AG04450 (cell line): ENCODE measurements around the gene PML. TPM values are rescaled to one million over a fixed set of nuclear protein-coding genes. Genes with fewer than 3 reads are reported as not detected.
"Not testable (repeated sequence)": the region's sequence is repeated elsewhere in the genome, so short reads cannot be mapped to it uniquely, and the experiment has no call there.

Experiments used
- CTCF ChIA-PET: fragments of 300-600, 350-600 bp; formaldehyde crosslinking; extraction: SDS; loops from one replicate; lab custom pipeline; 2022; ENCODE audit warnings: antibody characterized with exemption, inconsistent platforms; lab: Charles Lee
- POLR2A ChIA-PET: fragments of 350-600 bp; formaldehyde crosslinking; extraction: SDS; loops from one replicate; lab custom pipeline; 2021; ENCODE audit warnings: antibody characterized with exemption, inconsistent platforms; lab: Yijun Ruan, JAX
- DNase-seq: peaks from one replicate; pipeline ENCODE4 v3.0.0-alpha.2; 2011; ENCODE audit warnings: low read depth, low spot score
- H3K27ac ChIP-seq: one replicate; pipeline ENCODE4 v1.5.1; 2012; ENCODE audit warnings: low read depth, low read length, control low read depth
- H3K27me3 ChIP-seq: one replicate; pipeline ENCODE4 v1.6.0; 2012; ENCODE audit warnings: low read length; ENCODE audit not compliant: control insufficient read depth, insufficient read depth
- H3K4me3 ChIP-seq: 2 replicates; pipeline ENCODE4 v1.5.1; 2011; ENCODE audit warnings: mild to moderate bottlenecking, low read depth, low read length, control low read depth
- H3K9me3 ChIP-seq: 2 replicates; pipeline ENCODE4 v1.5.1; 2012; ENCODE audit warnings: low read length; ENCODE audit not compliant: control insufficient read depth, insufficient read depth
- polyA plus RNA-seq: library from polyadenylated mRNA; depleted of rRNA; stranded (reverse); fragments of >200 nt; gene quantifications from 2 replicates; pipeline ENCODE4 v1.2.3, GENCODE V29; 2011
- TF ChIP-seq, protein P1 (sequence below): IDR thresholded peaks from 2 replicates; pipeline ENCODE4 v1.5.1; 2011; ENCODE audit warnings: low read depth, low read length, control low read depth, inconsistent platforms

PML gene
- polyA plus RNA-seq, 1 experiment: 7.6 TPM

DNA sequence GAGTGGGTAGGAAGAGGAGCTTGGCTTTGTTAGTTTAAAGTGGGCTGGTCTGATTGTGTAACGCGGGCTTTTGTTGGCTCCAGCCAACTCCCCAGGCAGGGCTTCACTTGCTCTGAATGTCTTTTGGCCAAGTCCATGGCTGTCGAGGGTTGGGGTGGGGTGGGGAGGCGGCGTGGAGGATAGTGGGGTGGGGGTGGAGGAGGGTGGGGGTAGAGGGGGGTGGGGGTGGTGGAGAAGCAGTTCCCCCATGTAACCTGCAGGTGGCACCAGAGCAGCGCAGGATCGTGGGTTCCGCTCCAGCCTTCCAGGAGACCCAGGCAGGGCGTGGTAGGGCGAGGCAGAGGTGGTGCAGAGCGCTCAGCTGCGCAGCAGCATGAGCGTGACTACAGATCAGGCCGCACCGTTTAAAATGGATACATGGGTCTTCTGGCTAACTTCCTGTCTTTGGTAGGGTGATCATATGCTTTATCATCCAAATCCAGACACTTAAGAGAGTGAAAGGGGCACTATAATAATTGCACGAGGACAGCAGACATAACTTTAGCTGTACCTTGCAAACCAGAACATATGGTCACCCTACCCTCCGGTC, 59.5 kb downstream of the PML start:
- ChIA-PET POLR2A (no interaction called here), CTCF (interaction anchor here (0.6 to 8.2 kb wide), 26 partner anchors 9 to 871 kb away, joined by 3 to 101 read pairs (median 4); partner anchors contain the start of gene PML)
- H3K4me3 ChIP-seq: no peak overlapping the region
- no peak overlapping the region for H3K27ac ChIP-seq
- TF ChIP-seq, protein P1, sequence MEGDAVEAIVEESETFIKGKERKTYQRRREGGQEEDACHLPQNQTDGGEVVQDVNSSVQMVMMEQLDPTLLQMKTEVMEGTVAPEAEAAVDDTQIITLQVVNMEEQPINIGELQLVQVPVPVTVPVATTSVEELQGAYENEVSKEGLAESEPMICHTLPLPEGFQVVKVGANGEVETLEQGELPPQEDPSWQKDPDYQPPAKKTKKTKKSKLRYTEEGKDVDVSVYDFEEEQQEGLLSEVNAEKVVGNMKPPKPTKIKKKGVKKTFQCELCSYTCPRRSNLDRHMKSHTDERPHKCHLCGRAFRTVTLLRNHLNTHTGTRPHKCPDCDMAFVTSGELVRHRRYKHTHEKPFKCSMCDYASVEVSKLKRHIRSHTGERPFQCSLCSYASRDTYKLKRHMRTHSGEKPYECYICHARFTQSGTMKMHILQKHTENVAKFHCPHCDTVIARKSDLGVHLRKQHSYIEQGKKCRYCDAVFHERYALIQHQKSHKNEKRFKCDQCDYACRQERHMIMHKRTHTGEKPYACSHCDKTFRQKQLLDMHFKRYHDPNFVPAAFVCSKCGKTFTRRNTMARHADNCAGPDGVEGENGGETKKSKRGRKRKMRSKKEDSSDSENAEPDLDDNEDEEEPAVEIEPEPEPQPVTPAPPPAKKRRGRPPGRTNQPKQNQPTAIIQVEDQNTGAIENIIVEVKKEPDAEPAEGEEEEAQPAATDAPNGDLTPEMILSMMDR: peak; percentile 67
- H3K27me3 ChIP-seq: peaks cover 6% of the 10 kb centered on the region
- peak; percentile 20 for DNase-seq
- H3K9me3 ChIP-seq: peaks cover 2% of the 10 kb centered on the region; the same call in 1 of the 2 replicates

DNA sequence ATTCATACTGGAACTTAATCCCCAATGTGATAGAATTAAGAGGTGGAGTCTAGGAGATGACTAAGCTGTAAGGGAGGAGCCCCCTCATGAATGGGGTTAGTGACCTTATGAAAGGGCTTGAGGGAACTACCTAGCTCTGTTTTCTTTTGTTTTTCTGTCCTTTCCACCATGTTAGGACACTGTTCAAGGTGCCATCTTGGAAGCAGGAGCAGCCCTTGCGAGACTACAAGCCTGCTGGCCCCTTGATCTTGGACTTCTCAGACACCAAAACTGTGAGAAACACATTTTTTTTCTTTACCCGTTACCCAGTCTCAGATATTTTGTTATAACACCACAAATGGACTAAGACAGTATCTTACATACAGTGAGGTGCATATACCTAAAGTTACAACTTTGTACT, 61.3 kb downstream of the PML start:
- CTCF ChIA-PET: interaction anchor here (0.5 to 3.9 kb wide), 7 partner anchors 9 to 363 kb away, joined by 3 to 69 read pairs (median 4); no protein-coding TSS in a partner anchor
- TF ChIP-seq, protein P1: no peak
- Histone ChIP-seq H3K27me3 (peaks cover 15% of the 10 kb centered on the region), H3K9me3 (peaks cover 2% of the 10 kb centered on the region; the same call in 1 of the 2 replicates), H3K4me3 (no peak overlapping the region), H3K27ac (no peak overlapping the region)
- DNase-seq: no peak
- POLR2A ChIA-PET: no interaction called here

DNA sequence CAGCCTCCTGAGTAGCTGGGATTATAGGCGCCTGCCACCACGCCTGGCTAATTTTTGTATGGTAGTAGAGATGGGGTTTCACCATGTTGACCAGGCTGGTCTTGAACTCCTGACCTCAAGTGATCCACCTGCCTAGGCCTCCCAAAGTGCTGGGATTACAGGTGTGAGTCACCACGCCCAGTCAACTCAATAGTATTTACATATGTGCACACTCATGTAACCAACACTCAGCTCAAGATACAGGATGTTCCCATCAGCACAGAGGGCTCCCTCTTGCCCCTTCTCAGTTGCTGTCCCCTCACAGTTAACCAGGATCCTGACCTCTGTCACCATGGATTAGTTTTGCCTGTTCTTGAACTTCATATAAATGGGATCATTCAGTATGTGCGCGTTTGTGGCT, 61.8 kb downstream of the PML start:
- H3K4me3 ChIP-seq, POLR2A ChIA-PET, H3K9me3 ChIP-seq, DNase-seq, H3K27ac ChIP-seq: not testable (repeated sequence)
- CTCF ChIA-PET: interaction anchor here (0.9 to 3.9 kb wide), 4 partner anchors 71 to 265 kb away, joined by 3 to 69 read pairs (median 6); no protein-coding TSS in a partner anchor
- peaks cover 15% of the 10 kb centered on the region for H3K27me3 ChIP-seq

DNA sequence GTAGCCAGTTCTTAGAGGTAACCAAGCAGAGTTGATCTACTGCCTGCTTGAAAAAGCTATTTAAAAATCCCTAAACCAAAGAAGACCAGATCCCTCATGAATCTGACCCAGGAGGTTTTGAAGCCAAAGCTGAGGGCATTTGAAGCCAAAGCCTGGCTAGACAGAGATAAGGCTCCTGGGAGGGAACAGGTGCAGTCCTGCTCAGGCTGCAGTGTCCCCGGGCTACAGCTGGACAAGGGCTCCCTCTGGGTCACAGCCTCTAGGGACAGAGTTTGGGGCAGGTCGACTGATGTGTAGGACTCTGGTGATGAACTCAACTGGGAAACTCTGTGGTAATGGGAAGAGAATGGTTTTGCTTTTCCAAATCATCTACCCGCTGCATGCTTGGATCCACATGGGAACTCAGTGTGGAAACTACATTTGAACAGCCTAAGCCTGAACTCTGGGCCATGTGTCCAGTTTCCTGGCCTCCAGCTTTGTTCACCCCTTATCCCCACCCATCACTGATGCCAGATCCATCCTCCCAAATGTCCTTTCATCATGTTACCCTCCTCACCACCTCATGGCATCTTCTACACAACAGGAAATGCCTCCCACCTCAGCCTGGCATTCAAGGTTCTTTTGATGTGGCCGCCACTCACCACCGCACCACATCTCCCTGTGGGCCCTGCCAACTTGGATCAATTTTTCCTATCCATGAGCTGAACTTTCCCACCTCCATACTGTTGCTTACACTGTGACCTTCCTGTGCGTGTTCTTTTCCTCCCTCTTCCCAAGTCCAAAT, 64.7 kb downstream of the PML start:
- H3K27ac ChIP-seq, H3K9me3 ChIP-seq, POLR2A ChIA-PET, H3K4me3 ChIP-seq, DNase-seq: not testable (repeated sequence)
- peaks cover 19% of the 10 kb centered on the region for H3K27me3 ChIP-seq
- CTCF ChIA-PET: interaction anchor here (0.6 kb wide), 1 partner anchor 69 kb away, joined by 15 read pairs; no protein-coding TSS in a partner anchor

DNA sequence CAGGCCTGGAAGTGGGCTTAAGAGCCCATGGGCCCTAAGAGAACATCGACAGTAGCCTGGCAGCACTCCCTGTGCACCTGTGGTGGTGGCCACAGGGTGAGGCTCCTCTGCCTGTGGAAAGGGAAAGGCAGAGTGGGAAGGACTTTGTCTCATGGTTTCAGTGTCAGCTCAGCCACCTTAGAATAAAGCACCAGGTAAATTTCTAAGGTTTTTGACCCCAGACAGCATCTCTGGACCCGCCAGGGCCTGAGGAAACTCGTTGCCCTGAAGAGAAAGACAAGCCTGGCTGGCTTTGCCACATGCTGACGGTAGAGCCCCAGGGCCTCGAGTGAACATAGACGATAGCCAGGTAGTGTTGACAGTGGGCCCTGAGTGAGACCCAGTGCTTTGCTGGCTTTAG, 65.7 kb downstream of the PML start:
- no peak for DNase-seq
- H3K4me3 ChIP-seq: no peak overlapping the region
- ChIA-PET POLR2A (no interaction called here), CTCF (no interaction called here)
- H3K27ac ChIP-seq: no peak overlapping the region
- TF ChIP-seq, protein P1: no peak
- H3K27me3 ChIP-seq: peaks cover 22% of the 10 kb centered on the region
- peaks cover 2% of the 10 kb centered on the region; the same call in 1 of the 2 replicates for H3K9me3 ChIP-seq
